Fibroblast of skin of scalp (primary cell): ENCODE measurements around the gene TP73.

ENCODE experiments used
- DNase-seq: peaks from one replicate; pipeline ENCODE4 v3.0.0-alpha.2; 2013

TP73 gene

DNA sequence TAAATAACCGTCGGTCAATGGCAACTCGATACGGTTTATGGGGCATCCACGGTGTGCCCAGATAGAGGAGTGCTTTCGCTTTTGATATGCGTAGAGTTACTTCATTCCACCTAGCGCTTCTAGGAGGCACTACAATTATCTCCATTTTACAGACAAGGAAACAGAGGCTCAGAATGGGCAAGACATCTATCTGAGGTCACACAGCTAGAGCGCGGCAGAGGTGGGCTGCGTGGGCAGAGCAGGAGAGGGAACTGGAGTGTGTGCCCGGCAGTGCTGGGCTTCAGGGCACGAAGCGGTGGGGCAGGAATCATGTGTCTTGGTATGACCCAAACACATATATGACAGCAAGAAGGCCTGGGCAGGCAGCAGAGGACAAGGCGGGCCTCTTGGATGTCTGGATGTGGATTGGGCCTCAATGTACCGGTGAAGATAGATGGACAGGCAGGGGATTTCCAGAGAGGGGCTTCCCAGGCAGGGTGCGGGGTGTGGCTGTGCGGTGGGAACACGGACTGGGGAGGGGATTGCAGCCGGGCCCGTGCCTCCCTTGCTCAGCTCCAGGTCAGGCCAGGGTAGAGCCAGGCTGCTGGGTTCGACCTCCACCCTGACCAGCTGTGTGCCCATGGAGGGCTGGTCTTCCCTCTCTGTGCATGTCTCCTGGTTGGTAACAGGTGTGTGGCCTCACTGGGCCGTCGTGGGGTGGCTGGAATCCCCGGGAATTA is 21.2 kb downstream of the TP73 start:
- DNase-seq: no peak

DNA sequence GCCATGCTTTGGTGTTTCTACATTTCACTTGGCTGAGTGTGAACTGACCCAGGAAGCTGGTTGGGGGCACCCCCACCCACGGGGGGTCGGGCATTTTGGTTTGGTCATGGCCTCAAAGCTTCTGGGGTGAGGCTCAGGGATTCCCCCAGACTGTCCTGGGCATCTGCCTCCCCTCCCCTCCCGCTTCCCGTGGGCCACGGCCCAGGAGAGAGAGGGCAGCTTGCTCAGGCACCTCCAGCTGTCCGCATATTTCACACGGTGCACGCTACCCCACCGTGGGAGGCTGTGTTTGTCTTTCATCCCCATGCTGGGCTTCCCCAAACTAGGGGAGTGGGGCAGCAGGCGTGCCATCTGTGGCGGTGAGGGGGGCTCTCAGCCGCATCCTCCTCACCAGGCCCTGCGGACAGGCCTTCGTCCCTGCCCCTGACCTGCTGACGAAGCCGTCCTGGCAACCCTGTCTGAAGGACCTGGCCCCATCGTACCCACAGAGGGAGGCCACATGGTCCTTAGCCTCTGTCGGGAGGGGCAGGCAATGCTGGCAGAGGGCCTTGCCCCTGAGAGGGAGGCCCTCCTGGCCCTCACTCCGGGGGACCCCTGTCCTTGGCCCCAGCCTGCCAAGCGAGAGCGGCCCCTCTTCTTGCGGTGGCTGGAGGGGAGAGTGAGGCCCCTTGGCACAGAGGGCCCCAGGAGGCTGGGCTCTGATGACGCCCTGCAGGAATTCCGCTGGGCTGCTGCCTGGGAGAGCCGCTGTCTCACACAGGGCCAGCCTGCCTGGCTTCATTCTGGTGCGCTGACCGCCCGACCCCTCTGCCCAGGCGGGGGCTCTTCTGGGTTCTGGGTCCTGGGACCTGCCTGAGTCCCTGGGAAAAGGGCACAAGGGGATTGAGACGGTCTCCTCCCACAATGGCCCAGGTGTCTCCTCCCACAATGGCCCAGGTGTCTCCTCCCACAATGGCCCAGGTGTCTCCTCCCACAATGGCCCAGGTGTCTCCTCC is 22.1 kb downstream of the TP73 start:
- DNase-seq: no peak

DNA sequence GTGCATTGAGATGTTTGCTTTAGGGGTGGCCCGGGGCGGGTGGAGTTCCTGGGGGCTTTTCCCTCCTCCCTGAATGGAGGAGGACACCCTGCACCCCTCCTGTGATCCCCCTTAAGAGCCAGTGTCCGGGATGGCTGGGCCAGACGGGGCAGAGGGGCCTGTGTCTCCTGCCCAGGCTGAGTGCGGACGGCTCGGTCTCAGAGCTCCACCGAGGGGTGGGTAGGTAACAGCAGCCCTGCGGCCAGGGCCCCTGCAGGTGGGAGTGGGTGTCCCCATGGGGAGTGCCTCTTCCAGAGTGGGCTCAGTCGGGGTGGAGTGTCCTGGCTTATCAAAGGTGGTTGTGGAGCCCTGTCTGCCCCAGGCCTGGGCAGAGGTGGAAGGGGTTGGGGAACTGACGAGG is 23.1 kb downstream of the TP73 start:
- DNase-seq: no peak

DNA sequence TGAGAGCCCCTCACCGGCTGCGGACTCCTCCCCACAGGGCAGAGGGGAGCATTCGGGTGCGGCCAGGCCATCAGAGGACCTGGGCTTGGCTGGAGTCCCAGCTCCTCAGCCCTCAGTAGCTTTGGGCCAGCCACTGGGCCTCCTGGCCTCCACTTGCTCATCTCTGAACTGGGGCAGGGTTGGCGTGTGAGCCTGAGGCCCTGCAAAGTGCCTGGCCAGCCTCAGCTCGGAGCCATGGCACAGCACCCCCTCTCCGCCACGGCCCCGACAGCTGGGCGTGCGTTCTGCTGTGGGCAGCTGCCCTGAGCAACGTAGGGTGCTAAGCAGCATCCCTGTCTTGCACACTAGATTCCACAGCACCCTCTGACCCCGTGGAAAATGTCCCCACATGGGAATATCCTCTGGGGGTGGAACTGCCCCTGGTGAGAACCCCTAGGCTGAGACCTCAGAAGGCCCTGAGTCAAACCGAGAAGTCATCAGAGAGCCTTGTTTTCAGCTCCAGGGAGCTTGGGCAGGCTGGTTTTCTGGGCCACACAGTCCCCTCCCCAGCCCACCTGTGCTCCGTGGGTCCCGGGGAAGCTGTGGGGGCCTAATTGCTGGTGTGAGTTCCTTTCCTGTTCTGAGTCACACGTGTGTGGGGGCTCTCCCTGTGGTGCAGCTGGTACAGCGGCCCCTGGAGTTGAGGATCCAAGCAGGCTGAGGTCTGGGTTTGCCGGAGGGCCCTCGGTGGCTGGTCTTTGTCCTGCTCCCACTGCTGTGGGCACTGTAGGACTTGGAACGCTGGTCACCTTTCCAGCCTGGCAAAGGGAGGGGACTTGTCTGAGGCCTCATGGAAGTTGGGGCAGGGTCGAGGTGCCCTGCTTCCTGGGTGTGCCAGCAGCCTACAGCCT is 24.5 kb downstream of the TP73 start:
- DNase-seq: no peak

DNA sequence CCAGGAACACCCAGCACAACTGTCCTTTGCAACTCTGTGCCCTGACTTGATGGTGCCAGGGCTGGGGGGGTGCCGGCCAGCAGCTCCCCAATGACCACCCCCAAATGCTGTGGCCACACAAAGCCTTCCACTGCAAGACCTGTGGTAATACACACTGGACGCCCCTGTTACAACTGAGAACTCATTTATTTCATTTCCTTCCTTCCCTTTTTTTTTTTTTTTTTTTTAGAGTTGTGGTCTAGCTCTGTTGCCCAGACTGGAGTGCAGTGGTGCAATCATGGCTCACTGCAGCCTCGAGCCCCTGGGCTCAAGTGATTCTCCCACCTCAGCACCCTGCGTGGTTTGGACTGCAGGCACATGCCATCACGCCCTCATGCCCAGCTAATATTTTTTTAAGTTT is 25.2 kb downstream of the TP73 start:
- no peak for DNase-seq

DNA sequence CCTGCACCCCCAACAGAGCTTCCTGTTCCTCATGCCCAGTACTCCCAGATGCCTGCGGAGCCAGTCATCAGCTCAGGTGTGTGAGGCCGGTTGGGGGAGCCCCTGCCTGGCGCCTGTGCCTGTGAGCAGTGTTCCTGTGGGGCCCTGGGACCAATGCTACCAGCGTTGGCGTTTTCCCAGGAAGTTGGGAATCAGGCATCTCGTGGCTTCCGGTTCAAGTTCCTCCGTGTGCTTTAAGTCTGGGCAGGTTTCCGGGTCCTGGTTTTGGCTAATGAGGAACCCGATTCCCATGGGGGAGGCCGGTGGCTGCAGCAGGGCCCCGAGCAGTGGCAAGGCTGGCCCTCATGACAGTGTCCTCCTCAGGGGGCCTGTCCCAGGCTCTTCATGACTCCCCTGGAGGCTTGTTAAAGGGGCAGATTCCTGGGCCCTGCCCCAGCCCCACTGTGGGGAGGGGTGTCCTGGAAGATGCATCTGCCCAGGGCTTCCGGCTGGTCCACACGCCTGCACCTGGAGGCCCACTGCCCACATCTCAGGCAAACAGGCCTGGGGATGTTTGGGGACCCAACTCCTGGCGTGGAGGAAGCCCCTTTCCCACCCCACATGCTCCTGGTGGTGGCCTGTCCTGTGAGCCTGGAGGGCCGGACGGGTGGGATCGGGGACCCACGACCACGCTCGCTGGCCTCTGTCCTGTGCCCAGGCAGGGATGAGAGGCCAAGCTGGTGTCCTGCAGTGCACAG is 26.2 kb downstream of the TP73 start:
- DNase-seq: no peak

DNA sequence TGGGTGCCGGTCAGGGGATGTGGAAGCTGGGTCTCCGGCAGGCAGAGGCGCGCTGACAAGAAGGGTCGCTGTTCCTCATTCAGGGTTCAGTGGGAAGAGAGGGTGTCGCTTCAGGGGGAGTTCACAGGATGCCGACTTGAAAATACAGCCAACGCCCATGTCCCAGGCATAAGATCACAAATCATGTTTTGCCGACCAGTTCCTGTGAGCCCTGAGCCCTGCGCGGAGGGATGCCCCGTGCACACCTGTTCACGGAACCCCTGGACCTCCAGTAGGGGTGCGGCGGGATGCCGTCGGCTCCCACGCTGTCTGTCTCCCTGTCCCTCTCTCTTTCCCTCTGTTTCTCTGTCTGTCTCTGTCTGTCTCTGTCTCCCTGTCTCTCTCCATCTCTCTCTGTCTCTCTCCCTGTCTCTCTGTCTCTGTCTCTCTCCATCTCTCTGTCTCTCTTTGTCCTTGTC is 26.8 kb downstream of the TP73 start:
- no peak for DNase-seq

DNA sequence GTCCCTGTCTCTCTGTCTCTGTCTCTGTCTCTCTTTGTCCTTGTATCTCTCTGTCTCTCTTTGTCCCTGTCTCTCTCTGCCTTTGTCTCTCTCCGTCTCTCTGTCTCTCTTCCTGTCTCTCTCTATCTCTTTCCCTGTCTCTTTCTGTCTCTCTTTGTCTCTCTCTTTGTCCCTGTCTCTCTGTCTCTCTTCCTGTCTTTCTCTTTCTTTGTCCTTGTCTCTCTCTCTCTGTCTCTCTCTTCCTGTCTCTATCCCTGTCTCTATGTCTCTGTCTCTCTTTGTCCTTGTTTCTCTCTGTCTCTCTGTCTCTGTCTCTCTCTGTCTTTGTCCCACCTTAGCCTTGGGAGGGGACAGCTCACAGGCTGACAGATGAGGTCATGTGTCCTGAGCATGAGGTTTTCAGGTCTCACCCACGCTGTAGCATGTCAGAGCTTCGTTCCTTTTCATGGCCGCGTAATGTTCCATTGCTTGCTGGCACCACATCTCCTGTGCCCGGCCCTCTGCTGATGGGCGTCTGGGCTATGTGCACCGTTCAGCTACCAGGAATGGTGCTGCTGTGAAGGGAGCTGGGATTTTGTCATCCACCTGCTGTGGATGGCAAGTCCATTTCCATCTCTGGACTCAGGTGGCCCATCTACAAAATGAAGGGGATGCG is 27.6 kb downstream of the TP73 start:
- DNase-seq: no peak

DNA sequence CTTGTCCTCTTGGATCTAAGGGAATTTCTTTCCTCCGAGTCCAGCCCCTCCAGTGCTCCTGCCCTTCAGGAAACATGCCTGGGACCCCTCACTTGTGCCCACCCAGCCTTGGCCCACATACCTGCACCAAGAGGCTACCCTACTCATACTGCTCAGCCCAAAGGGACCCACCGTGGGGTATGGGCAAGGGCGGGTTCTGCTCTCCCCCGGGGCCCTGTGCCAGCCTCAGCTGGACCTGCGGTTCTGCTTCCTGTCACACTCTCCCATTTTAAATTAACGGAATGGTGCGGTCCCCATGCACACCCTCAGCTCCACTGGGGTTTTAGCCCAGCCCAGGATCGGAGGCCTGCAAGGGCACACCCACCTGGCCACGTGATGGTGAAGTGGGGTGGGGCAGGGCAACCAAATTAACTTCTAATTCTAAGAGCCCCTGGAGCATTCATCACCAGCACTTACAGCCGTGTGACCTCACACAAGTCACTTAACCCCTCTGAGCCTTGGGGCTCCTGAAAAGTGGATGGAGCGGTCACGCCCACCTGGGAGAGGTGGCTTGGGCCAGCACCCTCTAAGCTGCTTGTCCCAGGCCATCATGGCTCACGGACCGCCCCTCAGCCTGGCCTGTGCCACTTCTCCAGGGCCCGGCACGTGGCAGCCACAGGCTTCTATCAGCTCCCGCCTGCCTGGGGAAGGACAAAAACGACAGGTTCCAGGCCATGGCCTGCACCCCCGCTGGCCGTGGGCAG is 28.3 kb downstream of the TP73 start:
- no peak for DNase-seq

DNA sequence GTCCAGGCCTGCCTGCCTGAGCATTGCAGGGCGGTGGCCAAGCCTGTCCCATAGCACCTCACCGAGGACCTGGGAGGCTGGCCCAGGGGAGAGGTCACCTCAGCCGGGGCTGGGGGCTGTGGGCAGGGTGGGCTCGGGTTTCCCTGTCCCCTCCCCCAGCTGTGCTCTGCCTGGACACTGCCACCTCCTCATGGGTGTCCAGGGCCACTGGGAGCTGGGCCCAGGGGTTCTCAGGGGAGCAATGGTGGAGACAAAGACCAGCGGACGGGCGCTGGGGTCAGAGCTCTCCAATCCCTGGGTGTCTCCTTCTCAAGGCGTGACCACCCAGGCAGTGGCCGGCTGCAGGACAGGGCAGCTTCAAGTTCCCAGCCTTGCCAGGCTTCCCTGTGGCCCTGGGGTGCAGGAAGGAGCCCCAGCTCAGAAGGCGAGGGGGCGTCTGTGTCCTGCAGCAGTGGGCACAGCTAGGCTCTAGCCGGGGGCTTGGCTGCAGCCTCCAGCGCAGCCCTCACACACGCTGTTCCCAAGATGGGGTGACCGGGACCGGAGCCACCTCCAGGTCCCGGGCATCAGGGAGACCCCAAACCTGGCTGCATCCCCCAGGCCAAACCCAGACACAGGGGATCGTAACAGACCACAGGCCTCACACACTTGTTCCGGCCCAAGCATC is 29.0 kb downstream of the TP73 start:
- DNase-seq: no peak

DNA sequence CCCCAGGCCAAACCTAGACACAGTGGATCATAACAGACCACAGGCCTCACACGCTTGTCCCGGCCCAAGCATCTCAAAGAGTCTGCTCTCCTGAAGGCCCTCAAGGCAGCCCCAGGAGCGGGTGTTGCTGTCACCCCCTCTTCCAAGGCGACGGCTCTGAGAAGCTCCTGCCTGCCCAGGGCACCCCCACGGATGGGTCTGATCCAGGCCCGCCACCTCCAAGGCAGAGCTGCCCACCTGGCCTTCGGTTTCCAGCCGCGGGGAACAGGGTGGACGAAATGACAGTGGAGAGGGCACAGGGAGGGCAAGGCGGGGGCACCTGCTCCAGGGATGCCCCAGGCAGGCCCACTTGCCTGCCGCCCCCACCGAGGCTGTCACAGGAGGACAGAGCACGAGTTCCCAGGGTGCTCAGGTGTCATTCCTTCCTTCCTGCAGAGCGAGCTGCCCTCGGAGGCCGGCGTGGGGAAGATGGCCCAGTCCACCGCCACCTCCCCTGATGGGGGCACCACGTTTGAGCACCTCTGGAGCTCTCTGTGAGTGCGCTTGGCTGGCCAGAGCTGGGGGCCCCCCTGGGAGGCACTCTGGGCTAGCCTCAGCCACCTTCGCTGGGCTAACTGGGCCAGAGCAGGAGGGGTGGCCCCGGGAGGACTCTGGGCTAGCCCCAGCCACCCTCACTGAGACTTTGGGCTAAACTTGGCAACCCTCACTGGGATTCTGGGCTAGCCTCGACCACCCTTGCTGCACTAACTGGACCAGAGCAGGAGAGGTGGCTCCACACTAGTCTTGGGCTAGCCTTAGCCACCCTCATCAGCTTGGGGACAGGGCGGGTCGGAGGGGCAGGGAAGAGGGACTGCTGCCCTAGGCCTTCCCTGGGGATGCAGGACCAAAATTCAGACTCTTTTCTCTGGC is 29.8 kb downstream of the TP73 start:
- DNase-seq: no peak

DNA sequence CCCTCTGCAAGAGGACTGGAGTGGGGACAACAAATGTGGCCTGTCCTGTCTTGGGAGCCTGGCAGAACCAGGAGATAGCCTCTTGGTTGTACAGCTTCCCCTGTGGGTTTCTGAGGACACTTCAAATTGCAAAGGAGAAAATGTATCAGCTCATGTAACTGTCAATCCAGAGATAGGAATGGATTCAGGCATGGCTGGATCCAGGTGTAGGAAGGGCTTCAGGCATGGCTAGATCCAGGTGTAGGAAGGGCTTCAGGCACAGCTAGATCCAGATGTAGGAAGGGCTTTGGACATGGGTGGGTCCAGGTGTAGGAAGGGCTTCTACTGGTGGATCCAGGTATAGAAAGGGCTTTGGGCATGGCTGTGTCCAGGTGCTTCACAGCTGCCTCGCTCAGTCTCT is 30.9 kb downstream of the TP73 start:
- no peak for DNase-seq

DNA sequence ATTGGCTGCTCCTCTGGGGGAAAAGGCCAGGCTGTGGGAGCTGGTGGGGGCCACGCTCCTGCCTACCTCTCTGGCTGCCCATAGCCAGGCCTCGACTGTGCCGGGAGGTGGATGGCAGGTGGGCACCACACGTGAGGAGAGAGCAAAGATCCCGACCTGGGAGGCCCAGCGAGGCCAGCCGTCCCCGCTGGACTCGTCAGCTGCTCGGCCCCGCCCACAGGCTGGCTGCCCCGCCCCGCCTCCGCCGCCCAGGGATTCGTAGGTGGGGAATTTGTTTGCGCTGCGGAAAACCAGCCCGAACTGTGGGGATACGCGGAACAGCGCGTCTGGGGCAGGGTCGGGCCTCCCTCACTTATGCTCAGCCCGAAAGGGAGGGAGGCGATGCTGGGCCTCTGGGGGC is 31.7 kb downstream of the TP73 start:
- DNase-seq: peak; percentile 4

DNA sequence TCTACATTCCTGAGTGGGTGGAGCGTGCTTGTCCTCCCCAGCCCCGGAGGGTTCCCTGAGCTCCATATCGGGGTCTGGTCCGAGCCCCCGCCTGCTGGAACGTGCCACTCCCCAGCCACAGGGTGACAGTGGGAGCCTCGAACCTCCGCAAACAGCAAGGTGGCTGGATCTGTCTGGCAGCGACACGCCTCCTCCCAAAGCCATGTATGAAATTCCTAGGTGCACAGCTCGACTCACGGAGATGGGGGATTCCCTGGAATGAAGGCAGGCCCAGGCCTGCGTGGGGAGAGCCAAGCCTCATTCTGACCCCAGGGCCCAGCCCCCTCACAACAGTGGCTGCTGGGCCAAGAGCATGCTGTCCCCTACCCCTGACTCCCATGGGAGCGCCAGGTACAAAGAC is 32.9 kb downstream of the TP73 start:
- no peak for DNase-seq

DNA sequence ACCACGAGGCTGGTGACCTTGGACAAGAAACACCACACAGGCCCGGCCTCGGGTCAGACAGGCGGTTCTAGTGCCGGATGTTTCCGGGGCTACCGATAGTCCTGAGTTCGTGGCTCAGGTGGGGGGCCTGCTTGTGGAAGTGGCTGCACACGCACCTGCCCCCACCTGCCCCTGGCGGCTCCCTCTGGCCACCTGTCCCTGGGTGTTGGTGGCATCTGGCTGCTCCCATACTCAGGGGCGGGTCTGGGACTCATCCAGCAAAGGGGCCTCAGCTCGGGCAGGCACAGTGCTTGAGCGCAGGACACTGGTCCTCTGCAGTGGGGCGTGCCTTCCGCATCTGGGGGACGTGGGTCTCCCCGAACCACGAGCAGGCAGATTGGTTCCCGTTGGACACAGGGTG is 33.6 kb downstream of the TP73 start:
- DNase-seq: no peak

DNA sequence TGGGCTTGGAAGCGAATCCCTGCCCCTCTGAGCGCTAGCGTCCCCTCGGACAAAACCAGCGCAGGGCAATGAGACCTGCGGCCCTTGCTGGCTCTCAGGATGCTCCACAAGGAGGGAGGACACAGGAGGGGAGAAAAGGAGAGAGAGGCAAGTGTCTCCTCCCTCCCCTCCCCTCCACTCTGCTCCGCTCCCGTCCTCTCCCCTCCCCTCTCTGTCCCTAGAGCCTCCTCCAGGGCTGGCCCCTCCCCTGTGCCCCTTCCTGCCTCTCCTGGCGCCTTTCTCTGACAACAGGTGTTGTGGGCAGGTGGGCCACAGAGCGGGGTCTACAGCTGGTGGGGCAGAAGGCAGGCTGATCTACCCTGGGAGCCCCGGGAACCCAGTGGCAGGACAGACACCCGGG is 35.2 kb downstream of the TP73 start:
- DNase-seq: no peak

DNA sequence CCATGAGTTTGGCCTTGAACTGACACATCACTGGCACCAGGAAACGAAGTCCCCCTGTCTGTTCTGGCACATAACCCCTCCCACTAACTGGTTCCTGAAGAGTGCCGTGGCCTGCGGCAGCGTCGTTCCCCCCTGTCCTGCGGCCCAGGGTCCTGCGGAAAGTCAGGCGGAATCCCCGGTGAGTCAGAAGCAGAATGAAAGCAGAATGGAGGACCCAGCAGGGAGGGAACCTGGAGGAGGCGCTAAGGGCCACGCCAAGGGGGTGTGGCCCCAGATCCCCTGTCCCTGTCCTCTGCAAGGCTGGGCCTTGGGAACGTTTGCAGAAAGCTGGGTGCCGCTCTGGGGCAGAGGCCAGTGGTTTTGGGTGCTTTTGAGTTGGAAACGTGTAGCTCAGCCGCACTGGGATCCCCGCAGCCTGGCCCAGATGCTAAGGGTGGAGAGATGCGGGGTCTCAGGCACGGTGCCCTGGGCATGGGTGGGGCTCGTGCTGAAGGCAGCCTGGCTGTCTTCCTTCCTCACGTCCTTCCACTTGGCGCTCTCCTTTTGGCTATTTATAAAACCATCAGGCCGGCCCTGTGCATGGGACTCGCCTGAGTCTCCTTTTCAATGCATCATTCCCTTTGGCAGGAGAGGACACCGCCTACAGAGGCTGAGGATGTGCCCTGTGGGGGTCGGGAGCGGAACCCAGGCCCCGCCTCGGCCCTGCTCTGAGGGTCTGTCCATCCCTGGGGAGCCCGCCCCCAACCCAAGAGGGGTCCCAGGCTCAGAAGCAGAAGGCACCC is 36.2 kb downstream of the TP73 start:
- no peak for DNase-seq

DNA sequence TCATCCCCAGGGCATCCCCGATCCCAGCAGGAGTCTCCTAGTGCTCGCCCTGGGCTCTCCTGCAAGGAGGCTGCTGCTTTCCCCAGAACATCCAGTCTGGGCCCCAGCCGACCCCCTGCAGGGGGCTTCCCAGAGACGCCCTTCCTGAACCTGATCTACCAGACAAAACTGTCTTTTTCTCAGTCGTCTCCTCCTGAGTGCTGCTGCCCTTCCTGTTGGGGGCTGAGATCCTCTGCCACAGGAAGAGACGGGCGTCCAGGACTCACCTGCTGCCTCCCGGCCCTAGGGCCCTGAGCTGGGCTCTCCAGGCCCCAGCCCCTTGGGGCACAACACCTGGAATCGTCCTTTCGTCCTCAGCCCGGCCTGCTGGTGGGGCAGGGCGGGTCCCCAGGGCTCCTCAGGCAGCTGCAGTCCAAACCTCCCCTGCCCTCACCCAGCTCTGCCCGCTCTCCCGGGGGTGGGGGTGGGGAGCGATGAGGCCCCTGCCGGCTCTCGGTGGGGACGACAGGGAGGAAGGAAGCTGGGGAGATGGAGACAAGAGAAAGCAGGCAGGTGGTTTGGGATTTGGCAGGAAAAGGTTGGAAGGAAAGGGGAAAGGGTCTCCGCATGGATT is 36.9 kb downstream of the TP73 start:
- DNase-seq: no peak
